PFSK-1 (cell line): ENCODE data around the gene HAGHL.

Experiments
- FOXP2 ChIP-seq: optimal IDR thresholded peaks from 2 replicates; pipeline ENCODE3; 2011; ENCODE audit warnings: borderline replicate concordance, control low read depth, inconsistent platforms; ENCODE audit not compliant: insufficient read depth; ENCODE audit errors: extremely low read length, extremely low read depth
- POLR2AphosphoS5 ChIP-seq: IDR thresholded peaks from 2 replicates; pipeline ENCODE4 v1.6.1; 2012; ENCODE audit warnings: low read depth, mild to moderate bottlenecking, control low read depth, low read length, moderate library complexity
- REST ChIP-seq, 2 experiments: IDR thresholded peaks; 2 replicates each; pipeline versions ENCODE4 v1.6.1 to v1.8.0; 2011 to 2012; ENCODE audit warnings: low read depth in 2 of 2, low read length in 2 of 2, control low read depth in 1 of 2, inconsistent platforms in 1 of 2, mild to moderate bottlenecking in 1 of 2, moderate library complexity in 1 of 2; ENCODE audit not compliant: insufficient read depth in 1 of 2
- SIN3A ChIP-seq: IDR thresholded peaks from 2 replicates; pipeline ENCODE4 v1.6.1; 2012; ENCODE audit warnings: mild to moderate bottlenecking, low read length, moderate library complexity, borderline replicate concordance; ENCODE audit not compliant: insufficient read depth
- TAF1 ChIP-seq: IDR thresholded peaks from 2 replicates; pipeline ENCODE4 v1.6.1; 2012; ENCODE audit warnings: low read length, control low read depth, borderline replicate concordance; ENCODE audit not compliant: insufficient read depth

Gene HAGHL

GRCh38 chr16:684961-685696 is 41.8 kb upstream of the HAGHL start:
- TF ChIP-seq POLR2AphosphoS5, result no peak
- TF ChIP-seq REST (IDR thresholded peaks at IDR 0.05; ENCODE audit: insufficient read depth in 1 of 2, low read depth in 2 of 2, low read length in 2 of 2), result no peak
- no peak for TF ChIP-seq FOXP2
- TF ChIP-seq SIN3A, result no peak
- TF ChIP-seq TAF1, result no peak

GRCh38 chr16:685967-686366 is 40.9 kb upstream of the HAGHL start:
- no peak for TF ChIP-seq REST (IDR thresholded peaks at IDR 0.05; ENCODE audit: insufficient read depth in 1 of 2, low read depth in 2 of 2, low read length in 2 of 2)
- TF ChIP-seq FOXP2, result no peak
- no peak for TF ChIP-seq TAF1
- TF ChIP-seq POLR2AphosphoS5, result no peak
- TF ChIP-seq SIN3A, result no peak

- TF ChIP-seq TAF1 (no peak), POLR2AphosphoS5 (no peak), SIN3A (no peak)
These were observed 40.2 kb upstream of the HAGHL start for GRCh38 chr16:686459-687260.

GRCh38 chr16:687499-687898 is 39.4 kb upstream of the HAGHL start:
- no peak for TF ChIP-seq POLR2AphosphoS5
- TF ChIP-seq FOXP2, result no peak
- TF ChIP-seq TAF1, result no peak
- no peak for TF ChIP-seq SIN3A
- TF ChIP-seq REST (IDR thresholded peaks at IDR 0.05; ENCODE audit: insufficient read depth in 1 of 2, low read depth in 2 of 2, low read length in 2 of 2), result no peak

GRCh38 chr16:689175-689897 is 37.6 kb upstream of the HAGHL start:
- no peak for TF ChIP-seq REST (IDR thresholded peaks at IDR 0.05; ENCODE audit: insufficient read depth in 1 of 2, low read depth in 2 of 2, low read length in 2 of 2)
- no peak for TF ChIP-seq TAF1
- no peak for TF ChIP-seq POLR2AphosphoS5
- TF ChIP-seq FOXP2, result no peak
- TF ChIP-seq SIN3A, result no peak
